ENCODE data around the gene TGFBR2. TPM values are rescaled to one million over a fixed set of nuclear protein-coding genes. Genes with fewer than 3 reads are reported as not detected.

The TGFBR2 gene
- total RNA-seq, 1 experiment from 2014 or later = 48.2 TPM

GRCh38 chr3:30605005-30605404, 1.4 kb upstream of the TGFBR2 start:
- POLR2A ChIA-PET (ENCODE audit: unreplicated experiment) = interaction anchor here (0.6 kb wide), 1 partner anchor 54 kb away, joined by 9 read pairs; no protein-coding TSS in a partner anchor

GRCh38 chr3:30605706-30606300, 598 bp upstream of the TGFBR2 start:
- Histone ChIP-seq H3K27ac (ENCODE audit: low read length) (peak overlapping the region; percentile 88), H2AFZ (ENCODE audit: low read length) (peak overlapping the region; percentile 14), H3K4me1 (ENCODE audit: insufficient read depth, low read length) (peaks cover 44% of the 10 kb centered on the region), H3F3A (ENCODE audit: low read length, unreplicated experiment) (no peaks in the 10 kb centered on the region), H4K20me1 (ENCODE audit: low read length) (peaks cover 19% of the 10 kb centered on the region), H3K4me2 (ENCODE audit: low read length) (peak overlapping the region; percentile 76), H3K9me2 (replicated peaks; ENCODE audit: low read length) (no peaks in the 10 kb centered on the region), H3K27me3 (ENCODE audit: low read length) (no peaks in the 10 kb centered on the region), H3K9ac (ENCODE audit: low read length) (peak overlapping the region; percentile 98), H3K79me2 (ENCODE audit: low read length) (peaks cover 42% of the 10 kb centered on the region), H3K4me3 (ENCODE audit: low read length) (peak overlapping the region; percentile 94), H3K36me3 (ENCODE audit: low read depth, low read length) (no peaks in the 10 kb centered on the region), H3K9me3 (ENCODE audit: low read length) (no peaks in the 10 kb centered on the region)
- no peak for TF ChIP-seq EZH2phosphoT487 (IDR thresholded peaks at IDR 0.05; ENCODE audit: borderline replicate concordance, low read length)
- TF ChIP-seq EZH2 (IDR thresholded peaks at IDR 0.05; ENCODE audit: low read length, unreplicated experiment) = no peak
- TF ChIP-seq, protein P1, sequence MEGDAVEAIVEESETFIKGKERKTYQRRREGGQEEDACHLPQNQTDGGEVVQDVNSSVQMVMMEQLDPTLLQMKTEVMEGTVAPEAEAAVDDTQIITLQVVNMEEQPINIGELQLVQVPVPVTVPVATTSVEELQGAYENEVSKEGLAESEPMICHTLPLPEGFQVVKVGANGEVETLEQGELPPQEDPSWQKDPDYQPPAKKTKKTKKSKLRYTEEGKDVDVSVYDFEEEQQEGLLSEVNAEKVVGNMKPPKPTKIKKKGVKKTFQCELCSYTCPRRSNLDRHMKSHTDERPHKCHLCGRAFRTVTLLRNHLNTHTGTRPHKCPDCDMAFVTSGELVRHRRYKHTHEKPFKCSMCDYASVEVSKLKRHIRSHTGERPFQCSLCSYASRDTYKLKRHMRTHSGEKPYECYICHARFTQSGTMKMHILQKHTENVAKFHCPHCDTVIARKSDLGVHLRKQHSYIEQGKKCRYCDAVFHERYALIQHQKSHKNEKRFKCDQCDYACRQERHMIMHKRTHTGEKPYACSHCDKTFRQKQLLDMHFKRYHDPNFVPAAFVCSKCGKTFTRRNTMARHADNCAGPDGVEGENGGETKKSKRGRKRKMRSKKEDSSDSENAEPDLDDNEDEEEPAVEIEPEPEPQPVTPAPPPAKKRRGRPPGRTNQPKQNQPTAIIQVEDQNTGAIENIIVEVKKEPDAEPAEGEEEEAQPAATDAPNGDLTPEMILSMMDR (conservative IDR thresholded peaks at IDR 0.05; ENCODE audit: low read depth, low read length) = no peak
- ChIA-PET CTCF (interaction anchor here (0.6 to 1.4 kb wide), 6 partner anchors 61 to 448 kb away, joined by 3 to 7 read pairs (median 4); no protein-coding TSS in a partner anchor), POLR2A (ENCODE audit: unreplicated experiment) (interaction anchor here (0.5 to 1.9 kb wide), 13 partner anchors 53 to 619 kb away, joined by 3 to 15 read pairs (median 4); no protein-coding TSS in a partner anchor)
- intact Hi-C loops (cut with micrococcal nuclease) = loop anchor here (1.0 to 5.0 kb wide), 11 partner anchors 9 to 494 kb away; no protein-coding TSS in a partner anchor
- DNase-seq = peak; percentile 38
- BruUV-seq (replicated peaks) = TSS peak; percentile 87
- ATAC-seq = peak; percentile 24

More at GRCh38 chr3:30605005-30605404, 1.4 kb upstream of the TGFBR2 start:
- Histone ChIP-seq H3K4me3 (ENCODE audit: low read length) (no peak overlapping the region), H2AFZ (ENCODE audit: low read length) (no peak overlapping the region), H3K36me3 (ENCODE audit: low read depth, low read length) (no peaks in the 10 kb centered on the region), H4K20me1 (ENCODE audit: low read length) (peaks cover 11% of the 10 kb centered on the region), H3K9me3 (ENCODE audit: low read length) (no peaks in the 10 kb centered on the region), H3F3A (ENCODE audit: low read length, unreplicated experiment) (no peaks in the 10 kb centered on the region), H3K4me2 (ENCODE audit: low read length) (peak overlapping the region; percentile 76), H3K79me2 (ENCODE audit: low read length) (peaks cover 34% of the 10 kb centered on the region), H3K27me3 (ENCODE audit: low read length) (no peaks in the 10 kb centered on the region), H3K9me2 (replicated peaks; ENCODE audit: low read length) (no peaks in the 10 kb centered on the region), H3K9ac (ENCODE audit: low read length) (no peak overlapping the region), H3K27ac (ENCODE audit: low read length) (peak overlapping the region; percentile 88; the same call in 1 of the 2 replicates), H3K4me1 (ENCODE audit: insufficient read depth, low read length) (peaks cover 40% of the 10 kb centered on the region)
- ATAC-seq = no peak
- intact Hi-C loops (cut with micrococcal nuclease) = loop anchor here (5.0 kb wide), 3 partner anchors 138 to 493 kb away; no protein-coding TSS in a partner anchor
- TF ChIP-seq, protein P1 (conservative IDR thresholded peaks at IDR 0.05; ENCODE audit: low read depth, low read length) = no peak
- no peak for TF ChIP-seq EZH2phosphoT487 (IDR thresholded peaks at IDR 0.05; ENCODE audit: borderline replicate concordance, low read length)
- no peak for TF ChIP-seq EZH2 (IDR thresholded peaks at IDR 0.05; ENCODE audit: low read length, unreplicated experiment)
- no TSS peak for BruUV-seq (replicated peaks)
- CTCF ChIA-PET = no interaction called here
- DNase-seq = no peak

All from PC-3 (cell line).